Esophagus squamous epithelium (tissue), 5 donors: ENCODE data around the gene ZER1. TPM values are rescaled to one million over a fixed set of nuclear protein-coding genes. Genes with fewer than 3 reads are reported as not detected.
"Not testable (repeated sequence)": the region's sequence is repeated elsewhere in the genome, so short reads cannot be mapped to it uniquely, and the experiment has no call there.

ENCODE experiments used
- DNase-seq: peaks from one replicate; lab custom pipeline; 2025; lab: John Stamatoyannopoulos, UW
- H3K27ac ChIP-seq, 4 donors: fragments of 200-600 bp; sonication (generic); one replicate each; pipeline ENCODE4 v1.5.1; 2016 to 2019; ENCODE audit warnings: mild to moderate bottlenecking in 1 of 4
- H3K27me3 ChIP-seq, 4 donors: fragments of 200-600 bp; sonication (generic); 1 replicate in 3 of 4; 2 replicates in 1 of 4; pipeline versions ENCODE4 v1.5.1 to v1.6.0; 2017 to 2021; ENCODE audit warnings: antibody characterized with exemption in 1 of 4
- H3K36me3 ChIP-seq, 3 donors: fragments of 200-600 bp; sonication (generic); one replicate each; pipeline ENCODE4 v1.5.1; 2016 to 2019
- H3K4me1 ChIP-seq, 3 donors: fragments of 200-600 bp; sonication (generic); one replicate each; pipeline ENCODE4 v1.5.1; 2017 to 2019
- H3K4me3 ChIP-seq, 4 donors: fragments of 200-600 bp; sonication (generic); 1 replicate in 3 of 4; 2 replicates in 1 of 4; pipeline ENCODE4 v1.5.1; 2016 to 2019; ENCODE audit warnings: mild to moderate bottlenecking in 2 of 4, moderate library complexity in 1 of 4
- H3K9me3 ChIP-seq, 3 donors: fragments of 200-600 bp; sonication (generic); one replicate each; pipeline ENCODE4 v1.5.1; 2016 to 2019
- CTCF ChIP-seq, 6 experiments: fragments of 450-650 bp in 4 of 6; fragments of 200-600 bp in 2 of 6; sonication (generic) in 2 of 6; IDR thresholded peaks; one replicate each; pipeline ENCODE4 v1.5.1; 2016 to 2019; ENCODE audit warnings: antibody characterized with exemption in 6 of 6, mild to moderate bottlenecking in 4 of 6, moderate library complexity in 4 of 6
- POLR2A ChIP-seq, 4 donors: fragments of 450-650 bp; IDR thresholded peaks; one replicate each; pipeline ENCODE4 v1.6.1; 2017; ENCODE audit warnings: antibody characterized with exemption in 4 of 4, mild to moderate bottlenecking in 4 of 4, moderate library complexity in 3 of 4
- WGBS, 2 donors: methylation state at CpG; one replicate each; pipeline ENCODE4 v1.1.5; 2018; 5-methylcytosine and 5-hydroxymethylcytosine counted together
- intact Hi-C: fragments of 100-400 bp; cut with DNase I; formaldehyde crosslinking; loops from one replicate; pipeline ENCODE4 v1.15.0; 2022
- total RNA-seq, 4 donors: library from RNA; depleted of rRNA; stranded (reverse); fragments of >200 nt; gene quantifications; one replicate each; pipeline ENCODE4 v1.1.0, GENCODE V29; 2016
- donor health status: DM: yes; HTN: yes; CAD: no.

The ZER1 gene
- total RNA-seq, 4 donors from 2014 or later: 20.1 to 51.4 (median 29.0) TPM

GRCh38 chr9:128786681-128787601 lies 15.2 kb upstream of the ZER1 start, which contains the start of gene TBC1D13:
Gene TBC1D13, plus strand, starts transcription at chr9:128787253. Its CDS starts 101 bp downstream, at chr9:128787354.
- Histone ChIP-seq H3K4me1 (peaks cover 9 to 24% (median 14%) of the 10 kb centered on the region in 3 donors), H3K27ac (peak within 1 kb of the TSS; percentile 88 to 94 (median 90)), H3K36me3 (peaks cover 9 to 28% (median 9%) of the 10 kb centered on the region in 3 donors), H3K4me3 (peak within 1 kb of the TSS; percentile 76 to 99 (median 90)), H3K9me3 (no peaks in the 10 kb centered on the region), H3K27me3 (no peaks in the 10 kb centered on the region)
- peak; percentile 33 for DNase-seq
- WGBS, 2 donors: 2 to 15% methylated on average over 5 to 30 of the region's 64 CpGs
- intact Hi-C loops: no loop called here
- TF ChIP-seq CTCF (IDR thresholded peaks at IDR 0.05): no peak
- TF ChIP-seq POLR2A (IDR thresholded peaks at IDR 0.05): peak in 2 of 4 donors; percentile 65 to 68

DNA sequence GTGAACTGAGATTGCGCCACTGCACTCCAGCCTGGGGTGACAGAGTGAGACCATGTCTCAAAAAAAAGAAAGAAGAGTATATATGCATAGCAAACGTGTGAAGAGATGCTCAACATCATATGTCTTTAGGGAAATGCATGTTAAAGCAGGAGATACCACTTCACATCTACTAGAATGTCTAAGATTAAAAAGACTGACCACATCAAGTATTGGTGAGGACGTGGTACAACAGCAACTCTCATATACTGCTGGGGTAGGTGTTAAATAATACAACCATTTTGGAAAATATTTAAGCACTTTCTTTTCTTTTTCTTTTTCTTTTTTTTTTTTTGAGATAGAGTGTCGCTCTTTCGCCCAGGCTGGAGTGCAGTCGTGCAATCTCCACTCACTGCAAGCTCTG lies 13.7 kb upstream of the ZER1 start:
- Histone ChIP-seq H3K27ac (no peak overlapping the region), H3K36me3 (peaks cover 0 to 13% (median 2%) of the 10 kb centered on the region in 3 donors), H3K9me3 (no peaks in the 10 kb centered on the region), H3K4me3 (no peak overlapping the region), H3K4me1 (peaks cover 9 to 24% (median 14%) of the 10 kb centered on the region in 3 donors), H3K27me3 (no peaks in the 10 kb centered on the region)
- 88 to 91% methylated on average over 6 of the region's 6 CpGs for WGBS, 2 donors
- intact Hi-C loops: no loop called here
- no peak for DNase-seq
- TF ChIP-seq CTCF (IDR thresholded peaks at IDR 0.05): no peak
- no peak for TF ChIP-seq POLR2A (IDR thresholded peaks at IDR 0.05)

DNA sequence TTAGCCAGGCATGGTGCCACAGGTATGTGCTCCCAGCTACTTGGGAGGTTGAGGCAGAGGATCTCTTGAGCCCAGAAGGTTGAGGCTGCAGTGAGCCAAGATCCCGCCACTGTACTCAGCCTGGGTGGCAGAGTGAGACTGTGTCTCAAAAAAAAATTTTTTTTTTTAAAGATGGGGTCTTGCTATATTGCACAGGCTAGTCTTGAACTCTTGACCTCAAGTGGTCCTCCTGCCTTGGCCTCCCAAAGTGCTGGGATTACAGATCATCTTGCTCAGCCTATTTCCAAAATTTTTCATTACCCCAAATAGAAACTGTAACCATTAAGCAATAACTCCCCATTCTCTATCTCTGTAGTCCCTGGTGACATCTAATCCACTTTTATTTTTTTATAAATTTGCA lies 10.9 kb upstream of the ZER1 start:
- H3K27me3 ChIP-seq: no peaks in the 10 kb centered on the region
- no peak for DNase-seq
- intact Hi-C loops: no loop called here
- H3K4me1 ChIP-seq: peaks cover under 1 to 11% (median 5%) of the 10 kb centered on the region in 3 donors
- no peak overlapping the region for H3K27ac ChIP-seq
- WGBS, 2 donors: 93 to 95% methylated on average over 1 of the region's 1 CpG
- no peak overlapping the region for H3K4me3 ChIP-seq
- no peaks in the 10 kb centered on the region for H3K9me3 ChIP-seq
- no peak for TF ChIP-seq CTCF (IDR thresholded peaks at IDR 0.05)
- TF ChIP-seq POLR2A (IDR thresholded peaks at IDR 0.05): no peak
- H3K36me3 ChIP-seq: no peaks in the 10 kb centered on the region

DNA sequence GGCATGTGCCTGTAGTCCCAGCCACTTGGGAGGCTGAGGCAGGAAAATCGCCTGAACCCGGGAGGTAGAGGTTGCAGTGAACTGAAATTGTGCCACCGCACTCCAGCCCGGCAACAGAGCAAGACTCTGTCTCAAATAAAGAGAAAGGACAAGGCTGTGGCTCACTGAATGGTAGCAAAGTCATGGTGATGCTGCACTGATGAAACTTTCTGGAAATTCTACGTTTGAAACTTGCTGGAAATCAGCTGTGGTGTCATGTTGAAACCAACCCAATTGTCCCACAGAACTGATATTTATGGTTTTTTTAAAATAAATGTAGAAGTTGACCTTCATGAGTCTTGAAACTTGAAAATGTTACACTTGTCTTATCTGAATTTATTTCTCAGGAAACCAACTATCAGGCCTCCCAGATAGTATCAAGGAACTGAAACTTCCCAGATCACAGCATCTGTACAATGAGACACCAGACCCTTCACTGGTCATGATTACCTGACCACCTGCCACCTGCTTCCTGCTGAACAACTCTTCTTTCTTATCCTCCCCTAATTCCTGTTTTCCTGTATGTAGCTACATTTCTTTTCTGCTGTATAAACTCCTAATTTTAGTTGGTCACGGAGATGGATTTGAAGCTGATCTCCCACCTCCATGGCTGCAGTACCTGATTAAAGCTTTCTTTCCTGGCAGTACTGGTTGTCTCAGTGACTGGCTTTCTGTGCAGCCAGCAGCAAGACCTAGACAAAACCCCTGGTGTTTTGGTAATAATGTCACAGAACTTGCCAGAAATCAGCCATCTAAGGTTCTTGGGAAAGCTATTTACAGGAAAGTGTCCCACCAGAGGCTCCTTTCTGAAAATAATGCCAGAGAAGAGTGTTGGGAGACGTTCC lies 9.7 kb upstream of the ZER1 start:
- 72 to 81% methylated on average over 7 of the region's 7 CpGs for WGBS, 2 donors
- Histone ChIP-seq H3K9me3 (no peaks in the 10 kb centered on the region), H3K27ac (no peak overlapping the region), H3K36me3 (no peaks in the 10 kb centered on the region), H3K4me3 (no peak overlapping the region), H3K4me1 (peaks cover 0 to 2% (median 2%) of the 10 kb centered on the region in 3 donors), H3K27me3 (no peaks in the 10 kb centered on the region)
- intact Hi-C loops: no loop called here
- no peak for DNase-seq
- TF ChIP-seq POLR2A (IDR thresholded peaks at IDR 0.05) (no peak), CTCF (IDR thresholded peaks at IDR 0.05) (no peak)

- no CpG with 5 or more reads among the region's 27 CpGs for WGBS, 2 donors
- H3K4me3 ChIP-seq, H3K27ac ChIP-seq, H3K36me3 ChIP-seq, intact Hi-C loops, DNase-seq, H3K9me3 ChIP-seq, H3K27me3 ChIP-seq, H3K4me1 ChIP-seq: not testable (repeated sequence)
These were observed 8.4 kb upstream of the ZER1 start for GRCh38 chr9:128780093-128780492.
